OCI-LY7 (cell line): Measurements from ENCODE around the gene PPP1R9A. TPM values are rescaled to one million over a fixed set of nuclear protein-coding genes. Genes with fewer than 3 reads are reported as not detected.
"Not testable (repeated sequence)": the region's sequence is repeated elsewhere in the genome, so short reads cannot be mapped to it uniquely, and the experiment has no call there.

ENCODE experiments used
- BruUV-seq: library from RNA; stranded (reverse); fragments of 400-500 nt; replicated peaks from 2 replicates; lab custom pipeline; 2021; lab: Mats Ljungman, UMichigan
- CTCF ChIA-PET: fragments of 300-600 bp; sonication (Branson Sonifier 250); formaldehyde crosslinking; loops from one replicate; lab custom pipeline; 2022; ENCODE audit warnings: antibody characterized with exemption; ENCODE audit not compliant: unreplicated experiment; lab: Charles Lee
- POLR2A ChIA-PET: fragments of 300-600 bp; sonication (Branson Sonifier 250); formaldehyde crosslinking; loops from one replicate; lab custom pipeline; 2022; ENCODE audit warnings: antibody characterized with exemption; lab: Charles Lee
- DNase-seq: peaks from one replicate; pipeline ENCODE4 v3.0.0-alpha.2; 2015; ENCODE audit warnings: low spot score
- H2AFZ ChIP-seq: fragments of 200-600 bp; sonication (generic), shearing (Covaris generic); 2 replicates; pipeline ENCODE4 v1.6.1; 2014; ENCODE audit warnings: mild to moderate bottlenecking, antibody characterized with exemption, low read length, moderate library complexity
- H3K27ac ChIP-seq: fragments of 200-600 bp; sonication (generic); 2 replicates; pipeline ENCODE4 v1.5.1; 2014; ENCODE audit warnings: mixed run types, low read depth, mild to moderate bottlenecking, moderate library complexity, low read length, inconsistent platforms; ENCODE audit not compliant: poor library complexity, severe bottlenecking
- H3K36me3 ChIP-seq: fragments of 200-600 bp; sonication (generic); 2 replicates; pipeline ENCODE4 v1.6.1; 2014; ENCODE audit warnings: mild to moderate bottlenecking, antibody characterized with exemption, low read length, moderate library complexity, mixed read lengths; ENCODE audit not compliant: insufficient read depth
- H3K4me1 ChIP-seq: fragments of 200-600 bp; sonication (generic); 2 replicates; pipeline ENCODE4 v1.5.1; 2014; ENCODE audit warnings: mild to moderate bottlenecking, low read length; ENCODE audit not compliant: insufficient read depth, poor library complexity, severe bottlenecking
- H3K4me2 ChIP-seq: fragments of 200-600 bp; sonication (generic); 2 replicates; pipeline ENCODE4 v1.6.1; 2014; ENCODE audit warnings: mild to moderate bottlenecking, low read length
- H3K4me3 ChIP-seq: fragments of 200-600 bp; sonication (generic); 2 replicates; pipeline ENCODE4 v1.5.1; 2014; ENCODE audit warnings: mild to moderate bottlenecking, low read depth, low read length; ENCODE audit not compliant: poor library complexity, severe bottlenecking
- H3K79me2 ChIP-seq: fragments of 200-600 bp; sonication (generic); 2 replicates; pipeline ENCODE4 v1.6.1; 2016; ENCODE audit warnings: low read depth, mild to moderate bottlenecking, low read length, moderate library complexity, mixed read lengths; ENCODE audit not compliant: insufficient read depth
- H3K9me2 ChIP-seq: fragments of 200-600 bp; sonication (generic); 2 replicates; pipeline ENCODE4 v1.6.1; 2016; ENCODE audit warnings: mild to moderate bottlenecking, low read length, mixed read lengths; ENCODE audit not compliant: insufficient read depth
- H3K9me3 ChIP-seq: fragments of 200-600 bp; sonication (generic); 2 replicates; pipeline ENCODE4 v1.6.1; 2014; ENCODE audit warnings: mild to moderate bottlenecking, mixed run types, low read length, mixed read lengths
- H4K20me1 ChIP-seq: fragments of 200-600 bp; sonication (generic); 2 replicates; pipeline ENCODE4 v1.6.1; 2014; ENCODE audit warnings: mild to moderate bottlenecking, antibody characterized with exemption, low read length, moderate library complexity, mixed read lengths; ENCODE audit not compliant: insufficient read depth
- EZH2phosphoT487 ChIP-seq: fragments of 200-600 bp; sonication (generic); IDR thresholded peaks from 2 replicates; pipeline ENCODE4 v1.6.1; 2018; ENCODE audit warnings: low read depth, borderline replicate concordance, mild to moderate bottlenecking, mixed run types, antibody characterized with exemption, low read length, moderate library complexity, mixed read lengths
- intact Hi-C: fragments of 100-400 bp; cut with micrococcal nuclease; formaldehyde crosslinking; loops from one replicate; pipeline ENCODE4 v1.10.0; 2022; ENCODE audit not compliant: unreplicated experiment
- total RNA-seq, 2 experiments: library from RNA; depleted of rRNA in 1 of 2; stranded (reverse); fragments of >200 nt in 1 of 2; shearing (Covaris generic) in 1 of 2; gene quantifications; 2 replicates each; pipeline ENCODE4 v1.2.3, GENCODE V29; 2014 to 2022
- TF ChIP-seq, protein P1 (sequence below): fragments of 200-600 bp; sonication (generic); conservative IDR thresholded peaks from 2 replicates; pipeline ENCODE4 v1.5.1; 2014; ENCODE audit warnings: mild to moderate bottlenecking, antibody characterized with exemption, low read length, moderate library complexity, mixed read lengths

PPP1R9A gene
- total RNA-seq, 2 experiments from 2014 or later, result not detected

GRCh38 chr7:94997547-94997946 is 90.2 kb downstream of the PPP1R9A start:
- no peaks in the 10 kb centered on the region for H4K20me1 ChIP-seq
- H3K4me1 ChIP-seq, result no peaks in the 10 kb centered on the region
- H3K4me2 ChIP-seq, result no peak overlapping the region
- H3K9me2 ChIP-seq, result no peaks in the 10 kb centered on the region
- no peak for DNase-seq
- TF ChIP-seq, protein P1, sequence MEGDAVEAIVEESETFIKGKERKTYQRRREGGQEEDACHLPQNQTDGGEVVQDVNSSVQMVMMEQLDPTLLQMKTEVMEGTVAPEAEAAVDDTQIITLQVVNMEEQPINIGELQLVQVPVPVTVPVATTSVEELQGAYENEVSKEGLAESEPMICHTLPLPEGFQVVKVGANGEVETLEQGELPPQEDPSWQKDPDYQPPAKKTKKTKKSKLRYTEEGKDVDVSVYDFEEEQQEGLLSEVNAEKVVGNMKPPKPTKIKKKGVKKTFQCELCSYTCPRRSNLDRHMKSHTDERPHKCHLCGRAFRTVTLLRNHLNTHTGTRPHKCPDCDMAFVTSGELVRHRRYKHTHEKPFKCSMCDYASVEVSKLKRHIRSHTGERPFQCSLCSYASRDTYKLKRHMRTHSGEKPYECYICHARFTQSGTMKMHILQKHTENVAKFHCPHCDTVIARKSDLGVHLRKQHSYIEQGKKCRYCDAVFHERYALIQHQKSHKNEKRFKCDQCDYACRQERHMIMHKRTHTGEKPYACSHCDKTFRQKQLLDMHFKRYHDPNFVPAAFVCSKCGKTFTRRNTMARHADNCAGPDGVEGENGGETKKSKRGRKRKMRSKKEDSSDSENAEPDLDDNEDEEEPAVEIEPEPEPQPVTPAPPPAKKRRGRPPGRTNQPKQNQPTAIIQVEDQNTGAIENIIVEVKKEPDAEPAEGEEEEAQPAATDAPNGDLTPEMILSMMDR, result no peak
- no peak for TF ChIP-seq EZH2phosphoT487
- H3K9me3 ChIP-seq, result no peaks in the 10 kb centered on the region
- H3K27ac ChIP-seq, result no peak overlapping the region
- H3K4me3 ChIP-seq, result no peak overlapping the region
- intact Hi-C loops, result no loop called here
- CTCF ChIA-PET, result no interaction called here
- POLR2A ChIA-PET, result interaction anchor here (1.6 kb wide), 1 partner anchor 10 kb away, joined by 6 read pairs; no protein-coding TSS in a partner anchor
- H3K36me3 ChIP-seq, result no peaks in the 10 kb centered on the region
- no peak overlapping the region for H2AFZ ChIP-seq
- no peaks in the 10 kb centered on the region for H3K79me2 ChIP-seq
- no TSS peak for BruUV-seq

DNA sequence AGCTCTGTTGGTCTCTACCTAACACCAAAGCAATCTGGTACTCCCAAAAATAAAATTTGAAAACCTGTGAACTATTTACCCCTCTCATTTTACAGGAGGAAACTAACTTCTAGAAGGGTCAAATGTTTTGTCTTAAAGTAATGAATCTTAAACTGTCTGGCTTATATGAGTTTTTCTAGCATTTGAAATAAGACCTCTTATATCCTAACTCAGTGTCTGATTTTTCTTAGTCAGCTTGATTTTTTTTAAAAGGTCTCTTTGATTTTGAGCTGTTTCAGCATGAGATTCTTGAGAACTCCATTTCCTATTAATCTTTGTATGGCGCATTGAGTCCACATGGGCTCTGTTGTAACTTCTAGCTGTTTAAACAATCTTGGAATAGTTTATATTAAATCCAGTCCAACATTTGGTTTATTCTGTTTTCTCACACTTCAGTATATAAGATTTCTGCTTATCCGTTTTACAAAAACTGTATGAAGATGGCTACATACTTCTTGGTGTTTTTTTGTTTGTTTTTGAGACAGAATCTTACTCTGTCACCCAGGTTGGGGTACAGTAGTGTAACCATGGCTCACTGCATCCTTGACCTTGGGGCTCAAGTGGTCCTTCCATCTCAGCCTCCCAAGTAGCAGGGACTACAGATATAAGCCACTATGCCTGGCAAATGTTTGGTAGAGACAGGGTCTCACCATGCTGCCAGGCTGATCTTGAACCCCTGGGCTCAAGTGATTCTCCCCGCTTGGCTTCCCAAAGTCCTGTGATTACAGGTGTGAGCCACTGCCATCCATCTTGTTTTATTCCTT is 91.1 kb downstream of the PPP1R9A start:
- Histone ChIP-seq H3K27ac (no peak overlapping the region), H3K9me2 (no peaks in the 10 kb centered on the region), H3K4me1 (no peaks in the 10 kb centered on the region), H3K79me2 (no peaks in the 10 kb centered on the region), H3K9me3 (no peaks in the 10 kb centered on the region), H3K4me2 (no peak overlapping the region), H2AFZ (no peak overlapping the region), H3K36me3 (no peaks in the 10 kb centered on the region), H4K20me1 (no peaks in the 10 kb centered on the region), H3K4me3 (no peak overlapping the region)
- ChIA-PET POLR2A (interaction anchor here (1.6 kb wide), 1 partner anchor 9 kb away, joined by 6 read pairs; no protein-coding TSS in a partner anchor), CTCF (no interaction called here)
- TF ChIP-seq EZH2phosphoT487, result no peak
- TF ChIP-seq, protein P1, result no peak
- intact Hi-C loops, result no loop called here
- no TSS peak for BruUV-seq
- DNase-seq, result no peak

DNA sequence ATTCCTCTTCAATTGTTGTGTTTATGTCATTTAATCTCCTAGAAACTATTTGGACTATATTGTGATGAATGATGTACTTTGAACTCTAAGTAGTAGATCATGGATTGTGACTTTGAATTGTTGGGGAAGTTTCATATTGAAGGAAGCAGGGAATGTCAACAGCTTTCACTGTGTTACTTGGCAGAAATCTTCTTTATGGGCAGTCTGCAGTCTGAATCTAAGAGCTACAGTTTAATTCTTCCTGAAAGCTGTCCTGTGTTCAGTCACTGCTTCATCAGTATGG is 91.6 kb downstream of the PPP1R9A start:
- no peaks in the 10 kb centered on the region for H4K20me1 ChIP-seq
- no peaks in the 10 kb centered on the region for H3K9me2 ChIP-seq
- H3K4me3 ChIP-seq, result no peak overlapping the region
- ChIA-PET CTCF (no interaction called here), POLR2A (no interaction called here)
- intact Hi-C loops, result no loop called here
- H3K36me3 ChIP-seq, result no peaks in the 10 kb centered on the region
- H3K27ac ChIP-seq, result no peak overlapping the region
- H3K4me1 ChIP-seq, result no peaks in the 10 kb centered on the region
- BruUV-seq, result no TSS peak
- H3K4me2 ChIP-seq, result no peak overlapping the region
- TF ChIP-seq, protein P1, result no peak
- TF ChIP-seq EZH2phosphoT487, result no peak
- H3K9me3 ChIP-seq, result no peaks in the 10 kb centered on the region
- no peaks in the 10 kb centered on the region for H3K79me2 ChIP-seq
- no peak for DNase-seq
- H2AFZ ChIP-seq, result no peak overlapping the region

GRCh38 chr7:94999601-95000000 is 92.2 kb downstream of the PPP1R9A start:
- CTCF ChIA-PET, H4K20me1 ChIP-seq, H3K4me3 ChIP-seq, DNase-seq, H3K27ac ChIP-seq, BruUV-seq, intact Hi-C loops, H3K79me2 ChIP-seq, H3K4me1 ChIP-seq, H2AFZ ChIP-seq, H3K4me2 ChIP-seq, H3K36me3 ChIP-seq, H3K9me2 ChIP-seq, POLR2A ChIA-PET, H3K9me3 ChIP-seq: not testable (repeated sequence)
